GM21529 (cell line): ENCODE measurements around the gene CRABP2.

Source experiments
- ATAC-seq: cut with Tn5 transposase; IDR thresholded peaks from one replicate; pipeline ENCODE4 v1.9.1; 2021; ENCODE audit not compliant: unreplicated experiment

The CRABP2 gene

DNA sequence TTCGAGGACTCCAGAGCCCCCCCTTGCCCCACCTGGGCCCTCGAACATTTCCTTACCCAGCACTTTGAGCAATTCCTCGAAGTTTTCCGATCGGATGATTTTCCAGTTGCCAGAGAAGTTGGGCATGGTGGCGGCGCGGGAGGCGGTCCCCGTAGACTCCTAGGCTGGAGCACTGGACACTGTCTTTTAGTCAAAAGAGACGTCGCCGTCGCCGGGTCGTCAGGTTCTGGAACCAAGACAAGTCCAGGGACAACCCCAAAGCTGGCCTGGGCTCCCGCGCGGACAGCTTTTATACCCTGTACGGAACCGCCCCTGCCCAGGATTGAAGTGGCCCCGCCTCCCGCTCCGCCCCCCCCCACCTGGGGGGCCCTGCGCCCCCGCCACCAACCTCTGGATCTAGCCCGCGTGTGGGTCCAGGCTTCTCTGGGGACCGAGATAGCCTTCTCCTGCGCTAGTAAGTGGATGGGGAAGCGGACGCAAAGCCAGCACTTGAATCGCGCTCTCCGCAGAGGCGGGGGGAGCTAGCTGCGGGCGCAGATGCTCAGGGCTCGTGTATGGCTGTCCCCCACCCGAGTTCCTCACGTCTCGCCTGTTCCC, at the start of gene CRABP2:
Gene CRABP2, minus strand, starts transcription at position 263 of the 597 bp plus-strand sequence. Its CDS starts 137 bp downstream, at position 126.
- no peak for ATAC-seq

DNA sequence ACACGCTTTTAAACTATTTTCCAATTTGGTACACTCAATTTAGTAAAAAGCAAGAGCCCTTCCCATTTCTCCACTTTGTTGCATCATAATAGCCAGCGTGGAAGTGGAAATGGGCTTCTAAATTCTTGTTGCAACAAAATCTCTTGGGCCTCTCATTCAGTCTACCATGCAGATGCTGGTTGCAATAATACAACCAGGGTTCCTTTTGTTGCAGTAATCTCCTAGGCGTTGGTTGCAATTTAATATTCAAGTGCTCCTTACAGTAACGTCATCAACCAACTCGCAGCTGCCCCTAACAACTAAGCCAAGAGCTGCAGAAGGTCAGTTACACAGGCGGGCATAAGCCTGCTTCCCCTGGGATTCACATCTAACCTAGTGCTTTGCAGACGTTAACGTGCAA, 48.8 kb upstream of the CRABP2 start:
- ATAC-seq = no peak

DNA sequence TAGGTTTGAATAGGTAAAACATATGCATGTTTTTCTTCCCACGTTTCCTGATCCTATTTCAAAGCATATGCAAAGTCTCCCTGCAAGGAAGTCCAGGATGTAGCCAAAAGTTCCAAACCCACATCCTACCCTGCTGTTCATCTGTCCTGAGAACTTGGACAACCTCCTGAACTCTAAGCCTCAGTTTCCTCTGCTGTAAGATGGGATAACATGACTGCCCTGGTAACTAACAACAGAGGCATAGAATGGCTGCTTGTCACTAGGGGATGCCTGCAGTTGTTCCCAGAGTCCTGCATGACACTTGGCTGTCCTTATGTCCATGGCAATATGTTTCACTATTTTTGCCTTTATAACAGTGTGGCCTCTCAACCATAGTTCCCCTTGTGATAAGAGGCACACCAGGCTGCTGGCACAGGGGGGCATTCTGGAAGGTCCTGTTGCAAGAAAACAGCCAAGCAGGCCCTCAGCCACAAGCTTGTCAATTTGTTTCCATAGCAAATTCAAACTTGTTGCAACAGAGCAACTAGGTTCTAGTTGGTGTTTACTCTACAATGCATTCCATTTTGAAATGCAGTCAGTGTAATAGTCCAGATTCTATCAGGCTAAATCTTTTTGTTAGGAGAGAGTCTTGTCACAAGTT, 47.6 kb upstream of the CRABP2 start:
- ATAC-seq = no peak

DNA sequence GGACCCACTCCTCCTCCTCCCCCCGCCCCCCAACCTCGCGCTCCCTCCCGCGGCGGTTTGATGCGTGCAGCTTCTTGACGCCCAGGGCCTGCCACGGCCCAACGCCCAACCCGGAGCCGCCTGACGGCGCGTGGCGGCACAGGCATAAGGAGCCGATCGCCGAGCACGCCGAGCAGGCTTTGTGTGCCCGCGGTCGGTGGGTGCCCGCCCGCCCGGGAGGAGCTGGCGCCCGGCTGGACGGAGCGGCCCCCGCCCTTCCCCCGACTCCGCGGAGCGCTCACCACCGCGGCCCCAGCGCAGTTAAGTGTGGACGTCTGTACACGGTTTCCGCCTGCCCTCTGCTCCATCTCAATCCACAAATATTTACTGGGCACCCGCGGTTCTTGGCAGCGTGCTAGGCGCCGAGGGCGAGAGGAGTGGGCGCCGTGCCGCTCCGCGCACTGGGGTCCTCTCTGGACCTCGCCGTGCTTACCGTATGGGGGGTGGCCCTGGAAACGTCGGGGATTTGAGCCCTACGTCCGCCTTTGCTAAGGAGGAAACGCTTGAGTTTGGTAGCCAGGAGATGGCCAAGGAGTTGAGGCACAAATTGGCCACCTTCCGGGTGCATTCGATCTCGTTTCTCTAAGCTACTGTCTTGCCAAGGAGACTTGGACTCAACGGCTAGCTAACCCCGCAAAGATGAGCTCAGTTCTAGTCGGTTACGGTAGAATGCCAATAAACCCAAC, 46.5 kb upstream of the CRABP2 start:
- ATAC-seq = peak; percentile 59

DNA sequence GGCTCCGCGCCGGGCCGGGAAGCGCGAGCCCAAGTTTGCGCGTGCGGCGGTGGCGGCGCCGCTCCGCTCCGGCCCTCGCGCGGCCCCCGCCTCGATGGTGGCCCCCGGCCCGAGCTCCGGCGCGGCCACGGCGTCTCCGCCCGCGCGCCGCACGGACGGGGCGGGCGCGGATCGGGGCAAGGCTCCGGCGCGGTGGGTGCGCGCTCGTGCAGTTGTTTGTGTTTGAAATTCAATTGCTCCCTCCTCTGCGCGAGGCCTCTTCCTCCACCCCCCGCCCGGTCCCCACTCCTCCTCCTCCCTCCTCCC, 46.0 kb upstream of the CRABP2 start, which contains the start of gene HDGF:
Gene HDGF, minus strand, starts transcription at position 225 of the 306 bp plus-strand sequence. CDS start 246 bp downstream, outside the sequence.
- ATAC-seq = no peak

DNA sequence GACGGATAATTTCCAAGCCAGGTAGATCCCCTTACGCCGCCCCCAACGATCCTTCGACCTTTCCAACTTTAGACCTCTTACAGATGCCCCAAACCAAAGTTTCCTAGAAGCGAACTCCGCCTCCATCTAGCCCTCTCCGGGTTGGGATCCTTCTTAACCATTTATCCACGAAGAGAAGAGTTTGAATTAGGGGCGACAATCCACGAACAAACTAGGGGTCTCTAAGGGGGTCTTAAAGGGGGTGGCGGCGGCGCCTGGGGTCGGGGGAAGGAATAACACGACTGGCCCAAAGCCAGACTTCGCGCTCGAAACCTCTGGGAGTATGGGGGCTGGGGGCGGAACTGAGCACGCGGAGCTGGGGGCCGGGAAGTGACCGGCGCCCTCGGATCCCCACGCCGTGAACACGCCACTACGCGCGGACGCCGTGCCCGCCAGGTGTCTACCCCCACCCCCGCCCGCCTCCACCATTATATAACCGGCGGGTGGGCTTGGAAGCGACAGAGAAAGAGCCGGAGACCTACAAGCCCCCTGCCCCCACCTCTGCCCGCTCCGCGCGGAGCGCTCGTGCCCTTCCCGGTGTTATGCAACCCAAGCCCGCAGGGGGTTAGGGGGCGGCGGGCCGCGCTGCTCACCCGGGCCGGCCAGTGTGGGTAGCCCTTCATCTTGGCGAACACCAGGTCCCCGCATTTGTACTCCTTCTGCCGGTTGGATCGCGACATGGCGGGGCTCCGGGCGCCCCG, 45.5 kb upstream of the CRABP2 start:
- ATAC-seq = peak; percentile 13

DNA sequence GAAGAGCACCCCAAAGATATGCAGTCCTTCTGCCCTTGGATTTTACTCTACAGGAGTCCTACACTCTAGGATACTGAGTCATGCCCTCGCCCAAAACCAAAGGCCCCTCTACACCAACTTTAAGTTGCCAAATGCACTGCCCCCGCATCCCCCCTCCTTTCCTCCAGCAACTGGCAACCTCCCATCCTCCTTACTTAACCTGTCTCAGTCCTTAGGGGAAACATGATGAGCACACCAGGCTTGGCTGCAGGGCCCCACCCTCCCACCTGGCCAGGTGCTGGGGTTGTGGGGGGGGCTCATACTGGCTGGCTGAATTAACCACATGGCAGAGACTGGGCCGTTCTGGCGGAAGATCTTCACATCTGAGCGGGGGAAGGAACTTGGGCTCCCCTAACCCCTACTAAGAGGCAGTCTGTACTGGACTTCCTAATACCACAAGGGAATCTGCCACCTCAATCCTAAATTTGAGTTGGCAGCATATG, 44.8 kb upstream of the CRABP2 start:
- ATAC-seq = no peak

DNA sequence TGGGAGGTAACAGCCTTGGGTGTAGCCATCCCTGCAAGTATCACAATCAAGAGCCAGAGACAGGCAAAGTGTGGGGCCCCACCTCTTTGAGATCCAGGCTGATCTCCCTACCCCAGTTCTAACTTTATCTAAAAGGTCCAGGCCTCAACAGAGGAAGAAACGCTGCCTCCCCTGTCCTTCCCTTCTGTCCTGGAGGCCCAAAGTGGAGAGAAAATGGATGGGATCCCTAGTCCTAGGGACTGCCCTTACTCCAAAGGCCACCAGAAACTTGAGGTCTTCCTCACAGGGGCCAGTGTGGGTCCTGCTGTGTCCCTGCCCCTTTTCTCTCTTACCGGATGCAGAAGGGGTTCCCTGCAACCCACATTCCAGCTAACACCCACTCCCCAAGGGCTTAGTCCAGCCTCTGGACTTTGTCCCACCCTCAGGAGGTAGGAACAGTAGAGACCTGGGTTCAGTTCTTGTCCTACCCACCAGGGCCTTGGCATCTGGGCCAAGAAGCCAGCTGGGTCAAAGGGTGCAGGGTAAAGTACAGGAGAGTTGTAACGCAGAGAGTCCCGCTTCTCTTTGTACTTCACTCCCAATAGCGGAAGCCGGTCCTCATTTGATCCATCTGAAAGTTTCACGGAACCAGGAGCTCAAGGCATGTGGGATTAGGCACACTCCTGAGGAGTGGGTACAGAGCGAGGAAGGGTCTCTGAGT, 44.2 kb upstream of the CRABP2 start:
- no peak for ATAC-seq

DNA sequence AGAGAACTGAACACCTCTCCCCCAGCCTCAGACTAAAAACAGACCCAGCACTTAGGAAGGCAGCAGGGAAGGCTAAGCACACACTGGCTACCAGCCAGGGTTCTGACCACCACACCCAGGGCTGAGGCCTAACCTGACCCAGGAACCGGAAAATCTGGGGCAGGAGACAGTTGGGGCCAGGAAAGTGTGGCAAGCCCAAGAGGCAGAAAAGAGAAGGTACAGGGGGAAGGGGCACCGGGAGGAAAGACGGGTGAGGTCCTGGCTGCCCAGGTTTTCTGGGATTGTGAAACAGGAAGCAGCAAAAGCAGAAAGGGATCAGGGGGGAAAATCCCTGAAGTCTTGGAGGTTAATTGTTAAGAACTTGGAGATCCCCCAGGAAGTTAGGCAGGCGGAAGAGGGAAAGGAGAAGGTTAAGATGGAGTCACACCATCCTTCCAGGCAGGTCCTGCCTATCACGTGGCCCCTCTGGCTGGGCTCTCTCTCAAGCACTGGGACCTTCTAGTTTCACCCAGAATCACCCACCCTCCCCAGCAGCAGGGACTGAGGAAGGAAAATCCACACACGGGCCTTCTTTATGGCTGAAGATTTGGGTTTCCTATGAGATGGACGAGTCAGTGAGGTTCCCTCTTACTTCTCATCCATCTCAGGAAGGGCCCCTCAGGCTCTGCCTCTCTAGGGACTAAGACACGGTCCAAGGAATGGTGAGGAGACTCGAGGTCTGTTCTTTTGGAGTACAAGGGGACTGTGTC, 43.5 kb upstream of the CRABP2 start:
- no peak for ATAC-seq

DNA sequence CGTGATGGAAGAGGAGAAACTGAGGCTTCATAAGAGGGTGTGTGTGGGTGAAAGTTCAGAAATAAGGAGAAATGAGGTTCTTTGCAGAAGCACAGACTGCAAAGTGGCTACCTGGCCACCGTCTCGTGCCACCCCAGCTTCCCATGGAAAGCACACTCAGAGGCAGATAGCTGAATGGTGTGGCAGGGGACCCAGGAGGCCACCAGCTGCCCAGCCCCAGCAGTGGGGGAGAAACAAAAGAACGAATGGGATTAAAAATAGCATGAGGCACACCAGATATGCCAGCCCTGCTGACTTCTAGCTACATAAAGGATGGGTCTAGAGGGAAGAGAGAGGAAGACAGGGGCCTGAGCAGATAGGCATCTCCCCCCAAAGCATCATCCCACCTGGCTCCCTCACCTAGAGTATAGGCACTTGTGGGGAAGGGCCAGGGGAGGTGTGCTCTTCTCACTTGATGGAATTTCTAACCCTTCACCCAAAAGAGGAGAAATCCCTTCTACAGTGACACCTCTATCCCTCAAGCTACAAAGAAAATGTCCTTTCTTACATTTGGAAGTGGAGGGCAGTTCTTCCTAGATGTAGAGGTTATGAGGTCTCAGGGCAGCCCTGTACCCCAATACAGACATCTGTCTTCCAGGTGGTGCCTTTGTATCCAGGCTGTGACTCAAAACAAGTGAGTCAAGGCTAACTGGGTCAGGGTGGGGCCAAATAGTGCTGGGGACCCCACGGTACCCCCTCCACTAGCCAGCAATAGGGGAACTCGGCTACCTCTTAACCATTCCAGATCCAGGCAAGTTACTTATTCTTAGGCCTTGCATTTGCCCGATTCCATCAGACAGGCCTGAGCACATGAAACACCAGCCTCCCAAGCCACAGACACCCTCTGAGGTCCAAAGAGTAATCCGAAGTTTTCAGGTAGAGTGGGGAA, 42.6 kb upstream of the CRABP2 start:
- no peak for ATAC-seq

DNA sequence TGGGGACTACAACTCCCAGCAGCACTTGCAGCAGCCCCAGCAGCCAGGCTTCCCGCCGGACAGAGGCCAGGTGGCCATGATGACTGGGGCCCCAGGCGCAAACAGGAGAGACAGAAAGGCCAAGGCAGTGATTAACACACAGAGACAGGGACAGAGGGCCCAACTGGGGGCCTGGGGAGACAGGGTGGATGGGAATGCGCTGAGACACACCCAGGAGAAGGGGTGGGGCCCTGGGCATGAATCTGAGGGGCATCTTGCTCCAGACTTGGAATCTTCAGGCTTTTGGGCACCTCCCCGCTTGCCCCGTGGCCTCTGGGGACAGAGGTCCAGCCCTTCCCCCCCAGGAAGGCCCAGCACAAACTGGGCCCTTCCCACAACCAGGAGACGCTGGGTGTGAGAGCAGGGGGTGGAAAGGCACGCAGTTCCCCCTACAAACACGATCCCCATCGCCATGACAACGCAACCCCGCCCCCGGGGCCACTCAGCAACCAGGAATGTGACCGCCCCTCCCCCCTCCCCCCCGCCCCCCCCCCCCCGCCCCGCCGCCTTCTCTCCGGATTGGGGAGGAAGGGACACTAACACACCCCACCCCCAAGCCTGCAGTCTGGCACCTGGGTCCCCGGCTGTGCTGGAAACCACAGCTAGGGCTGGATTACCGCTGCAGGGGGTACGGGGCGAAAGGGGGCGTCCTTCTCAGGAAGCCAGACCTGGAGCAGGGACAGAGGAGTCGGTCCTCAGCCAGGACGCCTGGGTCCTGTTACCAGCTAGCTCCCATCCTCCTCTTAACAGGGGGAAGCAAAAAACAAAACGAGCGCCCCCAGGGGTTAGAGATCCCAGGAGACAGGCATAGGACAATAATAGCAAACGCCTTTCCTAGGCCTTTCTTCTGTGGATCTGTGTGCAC, 41.6 kb upstream of the CRABP2 start:
- no peak for ATAC-seq

DNA sequence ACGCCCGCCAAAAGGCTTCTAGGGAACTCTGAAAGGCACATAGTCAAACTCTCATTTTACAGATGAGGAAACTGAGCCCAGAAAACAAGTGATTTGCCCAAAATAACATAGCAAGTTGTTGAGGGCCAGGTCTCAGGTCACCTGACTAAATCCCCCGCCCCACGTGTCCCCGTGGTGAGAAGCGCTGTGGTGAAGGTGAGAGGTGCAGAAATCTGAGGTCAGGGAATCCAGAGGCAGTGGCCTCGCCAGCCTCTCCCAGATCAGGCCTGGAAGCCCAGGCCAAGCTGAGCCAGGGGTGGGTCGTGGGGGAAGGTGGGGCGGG, 41.0 kb upstream of the CRABP2 start:
- no peak for ATAC-seq

DNA sequence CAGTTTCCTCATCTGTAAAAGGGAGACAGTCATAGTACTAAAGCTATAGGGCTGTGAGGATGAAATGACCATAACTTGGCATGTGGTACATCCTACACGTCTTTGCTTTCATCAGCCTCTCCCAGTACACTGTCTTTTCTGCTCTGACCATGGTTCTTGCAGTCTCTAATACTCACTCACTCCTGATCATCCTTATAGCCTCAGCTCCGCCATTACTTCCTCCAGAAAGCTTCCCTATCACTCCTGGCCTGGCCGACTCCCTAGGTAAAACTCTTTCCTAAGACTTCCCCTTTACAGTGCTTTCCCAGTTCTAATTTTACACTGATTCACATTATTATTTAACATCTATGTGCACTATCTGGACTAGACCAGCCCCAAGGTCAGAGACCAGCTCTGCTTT, 40.5 kb upstream of the CRABP2 start:
- no peak for ATAC-seq

DNA sequence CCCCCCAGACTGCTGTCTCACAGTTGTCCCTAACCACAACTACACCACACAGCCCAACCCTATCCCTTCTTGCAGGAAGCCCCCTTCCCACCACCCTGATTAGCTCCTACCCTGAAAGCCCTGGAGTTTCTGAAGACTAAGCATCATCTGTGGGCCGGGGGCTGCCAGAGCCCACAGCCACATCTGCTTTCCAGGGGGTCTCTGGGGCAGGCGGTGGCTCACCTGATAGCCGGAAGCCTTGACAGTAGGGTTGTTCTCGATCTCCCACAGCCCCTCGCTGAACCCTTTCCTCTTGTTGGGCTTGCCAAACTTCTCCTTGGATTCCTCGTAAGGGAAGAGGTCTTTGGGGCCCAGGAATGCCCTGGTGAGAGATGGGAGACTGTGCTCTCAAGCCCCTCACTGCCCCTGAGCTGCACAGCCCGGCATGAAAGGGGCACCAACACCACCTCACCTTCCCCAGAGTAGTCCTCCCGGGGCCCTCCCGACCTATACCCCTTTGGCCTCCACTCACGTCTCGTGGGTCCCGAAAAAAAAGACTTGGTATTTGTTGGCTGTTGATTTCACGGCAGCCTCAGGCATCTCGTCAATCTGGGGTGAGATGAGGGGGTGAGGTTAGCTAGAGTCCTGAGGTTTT, 39.5 kb upstream of the CRABP2 start:
- no peak for ATAC-seq

DNA sequence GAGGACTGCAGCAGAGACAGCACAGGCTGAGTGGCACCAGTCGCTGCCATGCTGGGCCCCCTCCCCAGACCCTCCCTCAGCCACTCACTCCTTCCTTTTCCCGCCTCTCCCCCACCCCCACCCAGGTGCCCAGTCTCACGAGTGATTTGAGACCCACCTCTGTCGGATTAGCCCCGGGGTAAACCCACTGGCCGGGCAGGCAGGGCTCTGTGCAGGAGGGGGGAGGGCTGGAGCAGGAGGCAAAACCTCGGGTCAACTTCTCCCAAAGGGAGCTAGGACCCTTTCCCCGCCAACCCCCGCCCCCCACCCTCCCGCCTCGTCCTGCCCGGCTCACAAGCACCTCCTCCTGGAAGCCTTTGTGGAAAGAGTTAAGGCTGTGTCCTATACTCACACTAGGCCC, 39.0 kb upstream of the CRABP2 start:
- no peak for ATAC-seq

DNA sequence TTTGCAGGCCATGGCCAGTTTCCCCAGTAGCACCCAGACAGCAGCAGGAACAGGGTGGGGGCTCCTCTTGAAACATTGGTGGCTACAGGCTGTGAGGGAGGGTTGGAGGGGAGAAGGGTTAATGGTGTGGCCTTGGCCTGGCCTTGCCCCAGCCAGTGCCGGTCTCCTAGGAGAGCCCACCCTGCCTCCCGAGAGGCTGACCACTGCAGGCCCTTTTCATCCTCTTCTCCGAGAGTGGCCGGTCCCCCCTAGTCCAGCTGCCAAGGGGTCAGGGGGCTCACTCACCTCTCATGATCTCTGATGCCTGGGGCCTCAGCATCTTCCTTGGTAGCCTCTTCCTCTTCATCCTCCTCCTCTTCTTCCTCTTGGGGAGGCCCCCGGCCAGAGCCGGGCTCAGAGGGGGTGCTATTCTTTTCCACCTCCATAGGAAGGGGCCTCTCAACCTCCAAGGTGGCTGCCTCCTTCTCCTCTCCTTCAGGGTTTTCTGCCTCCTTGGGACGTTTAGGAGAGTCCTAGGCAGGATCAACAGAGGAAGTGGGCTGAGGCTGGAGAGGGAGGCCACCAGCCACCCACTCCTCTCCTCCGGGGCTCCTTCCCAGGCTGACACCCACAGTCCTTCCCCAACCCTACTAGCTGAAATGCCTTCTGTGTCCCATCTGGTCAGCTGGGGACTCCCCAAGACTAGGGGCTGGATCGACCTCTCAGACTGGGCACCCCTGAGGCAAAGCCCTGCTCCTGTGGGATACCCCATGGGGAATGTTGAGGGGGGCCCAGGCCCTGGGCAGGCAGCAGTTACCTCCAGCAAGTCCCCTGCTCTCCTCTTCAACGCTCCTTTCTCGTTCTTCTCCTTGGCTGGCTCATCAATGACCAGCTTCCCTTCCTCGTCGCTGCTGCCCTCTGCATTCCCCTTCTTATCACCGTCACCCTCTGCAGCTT, 38.3 kb upstream of the CRABP2 start:
- ATAC-seq = no peak

DNA sequence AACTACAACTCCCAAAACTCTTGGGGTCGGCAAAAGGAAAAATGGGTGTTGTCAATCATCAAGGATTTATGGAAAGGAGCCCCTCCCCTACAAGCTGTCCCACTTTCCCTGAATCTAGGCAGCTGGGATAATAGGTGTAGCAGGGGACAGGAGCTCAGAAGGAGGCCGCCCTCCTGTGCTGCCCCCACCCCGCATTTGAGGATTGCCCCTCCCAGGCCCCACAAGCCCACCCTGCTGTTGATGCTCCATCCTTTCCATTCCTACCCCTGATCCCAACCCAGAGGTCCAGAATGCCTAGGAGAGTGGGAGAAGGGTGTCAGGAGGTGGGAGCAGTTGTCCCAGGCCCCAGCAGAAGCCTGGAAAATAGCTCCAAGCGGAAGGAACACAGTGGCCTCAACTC, 37.4 kb upstream of the CRABP2 start:
- ATAC-seq = no peak
